Activated CD8-positive, alpha-beta memory T cell treated with anti-CD3 and anti-CD28 coated beads, Interleukin-2, amount 50 U/mL, for 48 hours (primary cell): Measurements from ENCODE around the gene SIK2.

ENCODE experiments used
- DNase-seq: peaks from one replicate; pipeline ENCODE4 v3.0.0-alpha.2; 2020

Gene SIK2

GRCh38 chr11:111601979-111602864 lies at the start of gene SIK2:
SIK2 (plus strand) TSS chr11:111602449; CDS start chr11:111602564, 115 bp downstream.
- DNase-seq = peak; percentile 93

GRCh38 chr11:111554532-111554931 lies 47.7 kb upstream of the SIK2 start:
- DNase-seq = no peak

GRCh38 chr11:111555255-111555654 lies 47.0 kb upstream of the SIK2 start:
- no peak for DNase-seq

GRCh38 chr11:111557425-111558111 lies 44.7 kb upstream of the SIK2 start:
- DNase-seq = no peak

- no peak for DNase-seq
Observed at GRCh38 chr11:111559800-111560464, 42.3 kb upstream of the SIK2 start.

- no peak for DNase-seq
Observed at GRCh38 chr11:111560800-111561199, 41.4 kb upstream of the SIK2 start.

- no peak for DNase-seq
Observed at GRCh38 chr11:111561306-111561705, 40.9 kb upstream of the SIK2 start.

GRCh38 chr11:111561791-111562325 lies 40.4 kb upstream of the SIK2 start:
- DNase-seq = no peak

- no peak for DNase-seq
Observed at GRCh38 chr11:111562692-111563389, 39.4 kb upstream of the SIK2 start.

GRCh38 chr11:111565114-111565720 lies 37.0 kb upstream of the SIK2 start:
- peak; percentile 70 for DNase-seq

GRCh38 chr11:111566324-111566723 lies 35.9 kb upstream of the SIK2 start:
- no peak for DNase-seq

- DNase-seq = no peak
Observed at GRCh38 chr11:111569476-111569875, 32.8 kb upstream of the SIK2 start.

- no peak for DNase-seq
Observed at GRCh38 chr11:111570796-111571195, 31.5 kb upstream of the SIK2 start.

- DNase-seq = no peak
Observed at GRCh38 chr11:111571829-111572501, 30.3 kb upstream of the SIK2 start.

GRCh38 chr11:111572581-111572980 lies 29.7 kb upstream of the SIK2 start:
- DNase-seq = no peak

GRCh38 chr11:111573821-111574249 lies 28.4 kb upstream of the SIK2 start:
- DNase-seq = no peak

GRCh38 chr11:111574373-111575225 lies 27.6 kb upstream of the SIK2 start:
- no peak for DNase-seq

GRCh38 chr11:111575740-111576139 lies 26.5 kb upstream of the SIK2 start:
- no peak for DNase-seq

GRCh38 chr11:111577821-111578220 lies 24.4 kb upstream of the SIK2 start:
- DNase-seq = no peak

- DNase-seq = no peak
Observed at GRCh38 chr11:111581341-111581740, 20.9 kb upstream of the SIK2 start.

- DNase-seq = no peak
Observed at GRCh38 chr11:111582163-111582562, 20.1 kb upstream of the SIK2 start.
